Measurements from ENCODE around the gene CETP.

Gene CETP

GRCh38 chr16:57017251-57017650, 55.5 kb downstream of the CETP start:
- no peak overlapping the region for H3K4me3 ChIP-seq (ENCODE audit: control insufficient read depth, low read depth, low read length)
- DNase-seq (ENCODE audit: low read depth): no peak
- no peak for TF ChIP-seq CTCF (IDR thresholded peaks at IDR 0.05; ENCODE audit: control insufficient read depth, insufficient read depth, low read depth, low read length, missing control alignments)

GRCh38 chr16:57019746-57020145, 58.0 kb downstream of the CETP start:
- DNase-seq (ENCODE audit: low read depth): no peak
- no peak overlapping the region for H3K4me3 ChIP-seq (ENCODE audit: control insufficient read depth, low read depth, low read length)
- no peak for TF ChIP-seq CTCF (IDR thresholded peaks at IDR 0.05; ENCODE audit: control insufficient read depth, insufficient read depth, low read depth, low read length, missing control alignments)

- no peak for DNase-seq (ENCODE audit: low read depth)
- no peak overlapping the region for H3K4me3 ChIP-seq (ENCODE audit: control insufficient read depth, low read depth, low read length)
- no peak for TF ChIP-seq CTCF (IDR thresholded peaks at IDR 0.05; ENCODE audit: control insufficient read depth, insufficient read depth, low read depth, low read length, missing control alignments)
These were observed 58.9 kb downstream of the CETP start for GRCh38 chr16:57020651-57021050.

GRCh38 chr16:57021757-57022156, 60.0 kb downstream of the CETP start:
- no peak overlapping the region for H3K4me3 ChIP-seq (ENCODE audit: control insufficient read depth, low read depth, low read length)
- no peak for TF ChIP-seq CTCF (IDR thresholded peaks at IDR 0.05; ENCODE audit: control insufficient read depth, insufficient read depth, low read depth, low read length, missing control alignments)
- no peak for DNase-seq (ENCODE audit: low read depth)

GRCh38 chr16:57022445-57022844, 60.7 kb downstream of the CETP start:
- no peak for DNase-seq (ENCODE audit: low read depth)
- no peak overlapping the region for H3K4me3 ChIP-seq (ENCODE audit: control insufficient read depth, low read depth, low read length)
- TF ChIP-seq CTCF (IDR thresholded peaks at IDR 0.05; ENCODE audit: control insufficient read depth, insufficient read depth, low read depth, low read length, missing control alignments): no peak

- DNase-seq (ENCODE audit: low read depth): no peak
- H3K4me3 ChIP-seq (ENCODE audit: control insufficient read depth, low read depth, low read length): no peak overlapping the region
- TF ChIP-seq CTCF (IDR thresholded peaks at IDR 0.05; ENCODE audit: control insufficient read depth, insufficient read depth, low read depth, low read length, missing control alignments): no peak
These were observed 61.9 kb downstream of the CETP start for GRCh38 chr16:57023541-57024249.
